ENCODE data around the gene TPBGL. TPM values are rescaled to one million over a fixed set of nuclear protein-coding genes. Genes with fewer than 3 reads are reported as not detected.
"Not testable (repeated sequence)": the region's sequence is repeated elsewhere in the genome, so short reads cannot be mapped to it uniquely, and the experiment has no call there.

Gene TPBGL
- total RNA-seq, 2 donors from 2014 or later: 0.26 TPM; not detected in 1

- DNase-seq (peak in 1 of 4 donors; percentile 6), ATAC-seq (no peak)
- H3K4me1 ChIP-seq: no peaks in the 10 kb centered on the region
- H3K27me3 ChIP-seq: no peaks in the 10 kb centered on the region
- H3K36me3 ChIP-seq (replicated peaks in 1 of 2; ENCODE audit: insufficient read depth in 1 of 2, low read depth in 2 of 2): peaks cover 0 to 15% of the 10 kb centered on the region in 2 donors
- 90% methylated on average over 13 to 15 of the region's 15 CpGs for WGBS, 2 donors
- intact Hi-C loops (cut with DNase I): no loop called here
- no peaks in the 10 kb centered on the region for H3K9me3 ChIP-seq
- TF ChIP-seq POLR2A (IDR thresholded peaks at IDR 0.05): no peak
- TF ChIP-seq CTCF (IDR thresholded peaks at IDR 0.05): no peak
- no peak overlapping the region for H3K4me3 ChIP-seq
- H3K27ac ChIP-seq: no peak overlapping the region
These were observed 33.1 kb downstream of the TPBGL start for GRCh38 chr11:75273411-75274391.

GRCh38 chr11:75274716-75275115 is 34.1 kb downstream of the TPBGL start:
- H3K27ac ChIP-seq: not testable (repeated sequence)

GRCh38 chr11:75275581-75275980 is 35.0 kb downstream of the TPBGL start:
- intact Hi-C loops (cut with DNase I): no loop called here
- Histone ChIP-seq H3K36me3 (replicated peaks in 1 of 2; ENCODE audit: insufficient read depth in 1 of 2, low read depth in 2 of 2) (peaks cover 0 to 13% of the 10 kb centered on the region in 2 donors), H3K4me3 (no peak overlapping the region), H3K27ac (no peak overlapping the region), H3K4me1 (no peaks in the 10 kb centered on the region), H3K27me3 (no peaks in the 10 kb centered on the region), H3K9me3 (no peaks in the 10 kb centered on the region)
- WGBS, 2 donors: 69 to 79% methylated on average over 6 of the region's 6 CpGs
- DNase-seq (peak in 3 of 4 donors; percentile 11 to 55 (median 31)), ATAC-seq (no peak)
- TF ChIP-seq POLR2A (IDR thresholded peaks at IDR 0.05) (peak in 1 of 3 donors; percentile 9), CTCF (IDR thresholded peaks at IDR 0.05) (no peak)

More at GRCh38 chr11:75274716-75275115, 34.1 kb downstream of the TPBGL start:
- intact Hi-C loops (cut with DNase I); H3K9me3 ChIP-seq; H3K27me3 ChIP-seq; DNase-seq; H3K4me1 ChIP-seq; H3K4me3 ChIP-seq; ATAC-seq: not testable (repeated sequence)
- peaks cover 0 to 13% of the 10 kb centered on the region in 2 donors for H3K36me3 ChIP-seq (replicated peaks in 1 of 2; ENCODE audit: insufficient read depth in 1 of 2, low read depth in 2 of 2)
- WGBS, 2 donors: 70 to 93% methylated on average over 3 of the region's 3 CpGs

- H3K9me3 ChIP-seq: no peaks in the 10 kb centered on the region
- DNase-seq: no peak
- no peak for TF ChIP-seq CTCF (IDR thresholded peaks at IDR 0.05)
- intact Hi-C loops (cut with DNase I): no loop called here
- ATAC-seq: no peak
- H3K36me3 ChIP-seq (replicated peaks in 1 of 2; ENCODE audit: insufficient read depth in 1 of 2, low read depth in 2 of 2): peaks cover 0 to 13% of the 10 kb centered on the region in 2 donors
- 86 to 89% methylated on average over 2 of the region's 2 CpGs for WGBS, 2 donors
- no peaks in the 10 kb centered on the region for H3K4me1 ChIP-seq
- no peak overlapping the region for H3K27ac ChIP-seq
- no peak overlapping the region for H3K4me3 ChIP-seq
- H3K27me3 ChIP-seq: no peaks in the 10 kb centered on the region
These were observed 35.6 kb downstream of the TPBGL start for GRCh38 chr11:75276186-75276585.

GRCh38 chr11:75276686-75277085 is 36.1 kb downstream of the TPBGL start:
- TF ChIP-seq POLR2A (IDR thresholded peaks at IDR 0.05): no peak
- TF ChIP-seq CTCF (IDR thresholded peaks at IDR 0.05): no peak
- Histone ChIP-seq H3K27ac (no peak overlapping the region), H3K27me3 (no peaks in the 10 kb centered on the region), H3K9me3 (no peaks in the 10 kb centered on the region), H3K4me3 (no peak overlapping the region), H3K4me1 (no peaks in the 10 kb centered on the region), H3K36me3 (replicated peaks in 1 of 2; ENCODE audit: insufficient read depth in 1 of 2, low read depth in 2 of 2) (peaks cover 0 to 13% of the 10 kb centered on the region in 2 donors)
- intact Hi-C loops (cut with DNase I): no loop called here
- DNase-seq (peak in 2 of 4 donors; percentile 1 to 6), ATAC-seq (no peak)
- 80 to 93% methylated on average over 6 of the region's 6 CpGs for WGBS, 2 donors
